ENCODE data around the gene PHF3. TPM values are rescaled to one million over a fixed set of nuclear protein-coding genes. Genes with fewer than 3 reads are reported as not detected.

PHF3 gene
- total RNA-seq, 1 donor from 2014 or later, result 38.7 TPM

- no peaks in the 10 kb centered on the region for H3K36me3 Mint-ChIP-seq (ENCODE audit: unreplicated experiment)
- peak overlapping the region; percentile 83 for H3K27ac Mint-ChIP-seq (ENCODE audit: unreplicated experiment)
- H3K9me3 Mint-ChIP-seq (ENCODE audit: unreplicated experiment), result peaks cover 9% of the 10 kb centered on the region
- H3K4me3 Mint-ChIP-seq (ENCODE audit: unreplicated experiment), result peak overlapping the region; percentile 97
- no peak for TF ChIP-seq CTCF (IDR thresholded peaks at IDR 0.05; ENCODE audit: partially characterized antibody, unreplicated experiment)
- peaks cover 11% of the 10 kb centered on the region for H3K4me1 Mint-ChIP-seq (ENCODE audit: low read depth, unreplicated experiment)
- peaks cover 9% of the 10 kb centered on the region for H3K27me3 Mint-ChIP-seq (ENCODE audit: unreplicated experiment)
- DNase-seq, result no peak
Measured at GRCh38 chr6:63635215-63635587, 401 bp upstream of the PHF3 start.

- no peak for TF ChIP-seq CTCF (IDR thresholded peaks at IDR 0.05; ENCODE audit: partially characterized antibody, unreplicated experiment)
- Mint-ChIP-seq H3K4me1 (ENCODE audit: low read depth, unreplicated experiment) (peaks cover 11% of the 10 kb centered on the region), H3K9me3 (ENCODE audit: unreplicated experiment) (peaks cover 9% of the 10 kb centered on the region), H3K27ac (ENCODE audit: unreplicated experiment) (peak overlapping the region; percentile 99), H3K27me3 (ENCODE audit: unreplicated experiment) (peaks cover 9% of the 10 kb centered on the region), H3K4me3 (ENCODE audit: unreplicated experiment) (peak overlapping the region; percentile 99), H3K36me3 (ENCODE audit: unreplicated experiment) (no peaks in the 10 kb centered on the region)
- peak; percentile 71 for DNase-seq
Measured at GRCh38 chr6:63636518-63637021, 968 bp downstream of the PHF3 start.

- TF ChIP-seq CTCF (IDR thresholded peaks at IDR 0.05; ENCODE audit: partially characterized antibody, unreplicated experiment), result no peak
- Mint-ChIP-seq H3K9me3 (ENCODE audit: unreplicated experiment) (peaks cover 9% of the 10 kb centered on the region), H3K27ac (ENCODE audit: unreplicated experiment) (no peak overlapping the region), H3K4me1 (ENCODE audit: low read depth, unreplicated experiment) (peaks cover 11% of the 10 kb centered on the region), H3K27me3 (ENCODE audit: unreplicated experiment) (peaks cover 9% of the 10 kb centered on the region), H3K4me3 (ENCODE audit: unreplicated experiment) (peak overlapping the region; percentile 99), H3K36me3 (ENCODE audit: unreplicated experiment) (no peaks in the 10 kb centered on the region)
- DNase-seq, result no peak
Measured at GRCh38 chr6:63637865-63638445, 2.4 kb downstream of the PHF3 start.

DNA sequence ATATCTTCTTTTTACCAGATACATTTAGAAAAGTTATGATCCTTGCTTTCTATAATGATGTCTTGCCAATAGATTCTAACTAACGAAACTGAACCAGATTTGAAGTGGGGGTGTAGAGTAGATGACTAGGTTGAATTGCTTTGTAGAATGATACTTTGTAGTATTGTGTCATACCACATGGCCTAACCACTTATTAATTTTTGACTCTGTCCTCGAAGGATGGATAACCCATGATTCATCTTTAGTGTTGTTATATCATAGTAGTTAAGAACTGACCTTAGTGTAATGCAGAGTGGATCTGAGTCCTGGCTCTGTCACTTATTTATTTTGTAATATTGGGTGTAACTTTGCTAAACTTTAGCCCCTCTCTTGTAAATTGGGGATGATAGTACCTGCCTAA is 4.5 kb downstream of the PHF3 start:
- TF ChIP-seq CTCF (IDR thresholded peaks at IDR 0.05; ENCODE audit: partially characterized antibody, unreplicated experiment), result no peak
- H3K27me3 Mint-ChIP-seq (ENCODE audit: unreplicated experiment), result peaks cover 8% of the 10 kb centered on the region
- peaks cover 8% of the 10 kb centered on the region for H3K9me3 Mint-ChIP-seq (ENCODE audit: unreplicated experiment)
- H3K36me3 Mint-ChIP-seq (ENCODE audit: unreplicated experiment), result no peaks in the 10 kb centered on the region
- DNase-seq, result no peak
- no peak overlapping the region for H3K27ac Mint-ChIP-seq (ENCODE audit: unreplicated experiment)
- no peak overlapping the region for H3K4me3 Mint-ChIP-seq (ENCODE audit: unreplicated experiment)
- H3K4me1 Mint-ChIP-seq (ENCODE audit: low read depth, unreplicated experiment), result peaks cover 11% of the 10 kb centered on the region

GRCh38 chr6:63643862-63644261 is 8.3 kb downstream of the PHF3 start:
- Mint-ChIP-seq H3K36me3 (ENCODE audit: unreplicated experiment) (no peaks in the 10 kb centered on the region), H3K4me1 (ENCODE audit: low read depth, unreplicated experiment) (peaks cover 3% of the 10 kb centered on the region), H3K9me3 (ENCODE audit: unreplicated experiment) (no peaks in the 10 kb centered on the region), H3K4me3 (ENCODE audit: unreplicated experiment) (no peak overlapping the region), H3K27ac (ENCODE audit: unreplicated experiment) (no peak overlapping the region), H3K27me3 (ENCODE audit: unreplicated experiment) (no peaks in the 10 kb centered on the region)
- no peak for DNase-seq
- TF ChIP-seq CTCF (IDR thresholded peaks at IDR 0.05; ENCODE audit: partially characterized antibody, unreplicated experiment), result no peak
